Stimulated activated CD4-positive, alpha-beta T cell treated with anti-CD3 and anti-CD28 coated beads, Interleukin-15, amount 100 ng/mL, for 24 hours (primary cell): ENCODE results near the gene CD244.
A peak's percentile ranks its signal among the peaks of the same experiment; 100 is the strongest.
"Not testable (repeated sequence)": the region's sequence is repeated elsewhere in the genome, so short reads cannot be mapped to it uniquely, and the experiment has no call there.

Experiments used
- DNase-seq: peaks from one replicate; pipeline ENCODE4 v3.0.0-alpha.2; 2020

CD244 gene, protein sequence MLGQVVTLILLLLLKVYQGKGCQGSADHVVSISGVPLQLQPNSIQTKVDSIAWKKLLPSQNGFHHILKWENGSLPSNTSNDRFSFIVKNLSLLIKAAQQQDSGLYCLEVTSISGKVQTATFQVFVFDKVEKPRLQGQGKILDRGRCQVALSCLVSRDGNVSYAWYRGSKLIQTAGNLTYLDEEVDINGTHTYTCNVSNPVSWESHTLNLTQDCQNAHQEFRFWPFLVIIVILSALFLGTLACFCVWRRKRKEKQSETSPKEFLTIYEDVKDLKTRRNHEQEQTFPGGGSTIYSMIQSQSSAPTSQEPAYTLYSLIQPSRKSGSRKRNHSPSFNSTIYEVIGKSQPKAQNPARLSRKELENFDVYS

DNA sequence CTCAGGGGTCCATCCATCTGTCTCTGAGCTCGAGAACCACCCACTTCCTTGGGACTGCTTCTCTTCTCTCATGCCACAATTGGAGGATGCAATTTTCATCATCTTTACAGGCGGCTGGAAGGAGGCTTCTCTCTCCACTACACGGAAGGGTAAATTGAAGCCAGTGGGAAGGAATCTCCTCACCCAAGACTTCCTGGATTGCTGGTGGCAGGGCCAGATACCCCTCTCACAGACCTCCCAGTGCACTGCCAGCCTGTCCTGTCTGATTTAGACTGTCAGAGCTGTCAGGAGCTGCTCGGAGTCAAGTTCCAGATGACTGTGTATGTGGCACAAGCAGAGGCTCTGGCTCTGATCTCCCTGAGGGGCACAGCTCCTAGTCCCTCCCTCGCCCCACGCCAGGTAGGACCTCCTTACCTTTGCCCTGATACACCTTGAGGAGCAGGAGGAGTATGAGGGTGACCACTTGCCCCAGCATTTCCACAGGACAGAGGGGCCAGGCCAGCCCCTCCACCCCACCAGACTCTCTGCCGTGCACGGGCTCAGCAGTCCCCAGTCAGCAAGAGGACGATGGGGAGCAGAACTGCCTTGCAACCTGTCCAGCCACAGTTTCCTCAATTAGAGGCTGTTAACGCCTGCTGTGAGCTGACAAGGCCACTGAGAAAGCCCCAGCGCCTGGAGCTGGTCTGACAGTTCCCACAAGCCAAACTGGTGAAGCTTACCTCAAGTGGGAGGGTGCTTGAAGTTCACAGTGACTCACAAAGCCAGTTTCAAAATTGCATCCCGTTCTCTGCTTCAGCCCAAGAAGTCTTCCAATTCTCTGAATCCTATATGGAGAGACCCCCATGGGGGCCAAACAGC is at the start of gene CD244:
Gene CD244, minus strand, starts transcription at position 685 of the 858 bp plus-strand sequence. Its CDS starts 210 bp downstream, at position 475.
- peak; percentile 71 for DNase-seq

DNA sequence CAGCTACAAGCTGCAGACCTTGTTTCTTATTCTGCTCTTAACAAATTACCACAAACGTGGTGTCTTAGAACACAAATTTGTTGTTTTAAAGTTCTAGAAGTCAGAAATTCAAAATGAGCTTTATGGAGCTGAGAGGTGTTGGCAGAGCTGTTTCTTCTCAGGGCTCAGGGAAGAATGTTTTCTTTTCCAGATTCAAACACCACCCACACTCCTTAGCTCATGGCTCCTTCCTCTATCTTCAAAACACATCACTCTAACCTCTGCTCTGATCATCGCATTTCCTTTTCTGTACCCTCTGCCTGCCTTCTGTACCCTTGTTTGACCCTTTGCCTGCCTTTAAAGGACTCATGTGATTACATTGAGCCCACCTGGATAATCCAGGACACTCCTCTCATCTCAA is 49.2 kb upstream of the CD244 start:
- no peak for DNase-seq

- DNase-seq, result no peak
Measured at GRCh38 chr1:160911441-160911840, 48.8 kb upstream of the CD244 start.

GRCh38 chr1:160910170-160910750 is 47.6 kb upstream of the CD244 start:
- no peak for DNase-seq

GRCh38 chr1:160907976-160908375 is 45.3 kb upstream of the CD244 start:
- no peak for DNase-seq

- DNase-seq, result no peak
Measured at GRCh38 chr1:160905617-160905989, 42.9 kb upstream of the CD244 start.

DNA sequence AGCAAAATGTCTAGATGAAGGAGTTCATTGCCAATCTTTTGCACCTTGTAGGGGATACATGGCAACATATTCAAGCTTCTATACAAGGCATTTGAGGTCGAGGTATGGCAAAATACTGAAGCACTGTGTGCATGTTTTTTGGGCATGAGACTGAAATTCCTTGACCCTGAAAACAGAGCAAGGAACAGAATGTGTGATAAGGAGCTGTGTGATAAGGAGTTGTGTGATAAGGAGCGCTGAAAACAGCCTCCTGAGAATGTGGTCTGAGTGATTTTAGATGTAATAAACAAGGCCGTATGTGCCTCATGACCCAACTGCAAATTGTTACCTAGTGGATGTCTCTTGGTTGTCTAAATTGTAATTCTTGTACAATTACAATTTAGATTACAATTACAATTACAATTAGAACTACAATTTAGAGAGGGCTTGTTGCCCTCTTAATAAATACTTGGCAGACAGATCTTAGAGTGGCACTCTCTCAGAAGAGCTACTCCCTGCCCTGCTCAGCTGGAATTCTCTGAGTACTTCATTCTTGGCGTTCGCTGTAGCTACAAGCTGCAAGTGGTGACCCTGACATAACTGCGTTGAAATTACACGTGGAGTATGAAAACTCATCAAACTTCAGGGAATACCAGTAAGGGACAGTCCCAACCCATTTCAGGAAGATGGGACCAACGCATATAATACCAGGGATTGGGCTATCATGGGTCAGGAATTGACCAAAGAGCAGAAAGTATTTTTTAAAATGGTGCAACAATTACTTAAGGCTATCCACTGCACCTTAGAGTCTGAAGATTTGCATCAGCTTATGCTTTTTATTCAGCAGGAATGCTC is 42.3 kb upstream of the CD244 start:
- no peak for DNase-seq

DNA sequence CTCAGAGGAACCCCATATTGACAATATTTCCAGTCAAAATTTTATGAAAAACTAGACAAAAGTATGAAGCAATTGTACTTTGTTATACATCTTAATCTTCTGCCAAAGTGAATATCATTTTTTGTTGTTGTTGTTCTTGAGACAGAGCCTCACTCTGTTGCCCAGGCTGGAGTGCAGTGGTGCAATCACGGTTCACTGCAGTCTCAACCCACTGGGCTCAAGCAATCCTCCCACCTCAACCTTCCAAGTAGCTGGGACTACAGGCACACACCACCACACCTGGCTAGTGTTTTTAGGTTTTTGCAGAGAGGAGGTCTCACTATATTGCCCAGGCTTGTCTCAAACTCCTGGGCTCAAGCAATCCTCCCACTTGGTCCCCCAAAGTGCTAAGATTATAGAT is 39.6 kb upstream of the CD244 start:
- DNase-seq, result not testable (repeated sequence)

DNA sequence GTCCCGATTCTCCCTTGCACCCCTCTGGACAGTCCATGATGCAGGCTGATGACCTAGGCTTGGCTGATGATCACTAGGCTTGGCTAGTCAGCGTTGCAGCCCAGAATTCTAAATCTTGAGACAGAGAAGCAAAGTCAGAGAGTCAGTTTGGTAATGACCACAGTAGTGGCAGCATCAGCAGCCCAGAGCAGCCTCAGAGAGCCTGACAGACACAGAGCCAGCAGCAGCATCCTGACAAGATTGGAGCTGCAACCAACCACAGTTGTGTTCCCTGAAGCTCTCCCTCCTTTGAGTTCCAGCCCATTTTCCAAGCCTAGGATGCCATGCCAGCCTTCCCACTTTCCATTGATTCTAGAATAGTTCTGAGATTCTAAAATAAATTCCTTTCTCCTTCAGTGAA is 39.1 kb upstream of the CD244 start:
- no peak for DNase-seq

- not testable (repeated sequence) for DNase-seq
Measured at GRCh38 chr1:160900683-160901082, 38.0 kb upstream of the CD244 start.

GRCh38 chr1:160894368-160895135 is 31.9 kb upstream of the CD244 start:
- DNase-seq, result not testable (repeated sequence)

DNA sequence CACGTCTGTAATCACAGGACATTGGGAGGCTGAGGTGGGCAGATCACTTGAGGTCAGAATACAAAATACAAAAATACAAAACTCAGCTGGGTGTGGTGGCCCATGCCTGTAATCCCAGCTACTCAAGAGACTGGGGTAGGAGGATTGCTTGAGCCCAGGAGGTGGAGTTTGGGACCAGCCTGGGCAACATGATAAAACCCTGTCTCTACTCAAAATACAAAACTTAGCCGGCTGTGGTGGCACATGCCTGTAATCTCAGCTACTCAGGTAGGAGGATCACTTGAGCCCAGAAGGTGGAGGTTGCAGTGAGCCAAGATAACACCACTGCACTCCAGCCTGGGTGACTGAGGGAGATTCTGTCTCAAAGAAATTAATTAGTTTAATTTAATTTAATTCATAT is 28.8 kb upstream of the CD244 start:
- no peak for DNase-seq

DNA sequence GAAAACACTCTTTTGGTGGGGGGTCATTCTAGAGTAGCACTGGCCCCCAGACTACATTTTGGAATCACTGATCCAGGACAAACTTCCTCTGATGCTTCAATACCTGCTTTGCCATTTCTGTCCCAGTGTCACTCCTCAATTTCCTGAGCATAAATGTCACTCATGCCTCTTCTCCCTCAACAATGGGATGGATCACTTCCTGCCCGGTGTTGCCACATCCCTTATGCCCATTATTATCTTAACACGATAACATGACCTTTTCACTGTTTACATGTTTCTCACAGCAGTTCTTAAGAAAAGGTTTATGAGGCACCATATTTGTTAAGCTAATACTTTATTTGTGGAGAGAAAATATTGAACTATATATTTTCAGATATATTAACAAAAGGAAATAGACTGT is 26.2 kb upstream of the CD244 start:
- DNase-seq, result no peak

DNA sequence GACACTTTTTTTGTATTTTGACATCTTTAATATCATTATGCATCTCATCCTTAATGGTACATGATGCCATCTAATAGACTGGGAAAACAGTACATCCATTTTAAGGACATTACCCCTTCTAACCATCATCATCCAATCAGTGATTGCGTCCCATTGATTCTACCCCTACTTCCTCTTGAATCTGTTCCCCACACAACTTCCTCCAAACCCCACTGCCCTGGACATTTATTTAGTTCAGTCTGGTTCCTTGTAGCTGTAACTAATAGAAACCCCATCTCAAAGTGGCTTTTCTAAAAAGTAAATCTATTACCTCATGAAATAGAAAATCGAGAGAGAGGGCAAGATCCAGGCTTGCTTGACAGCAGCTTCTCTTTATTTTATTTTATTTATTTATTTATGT is 24.4 kb upstream of the CD244 start:
- no peak for DNase-seq

DNA sequence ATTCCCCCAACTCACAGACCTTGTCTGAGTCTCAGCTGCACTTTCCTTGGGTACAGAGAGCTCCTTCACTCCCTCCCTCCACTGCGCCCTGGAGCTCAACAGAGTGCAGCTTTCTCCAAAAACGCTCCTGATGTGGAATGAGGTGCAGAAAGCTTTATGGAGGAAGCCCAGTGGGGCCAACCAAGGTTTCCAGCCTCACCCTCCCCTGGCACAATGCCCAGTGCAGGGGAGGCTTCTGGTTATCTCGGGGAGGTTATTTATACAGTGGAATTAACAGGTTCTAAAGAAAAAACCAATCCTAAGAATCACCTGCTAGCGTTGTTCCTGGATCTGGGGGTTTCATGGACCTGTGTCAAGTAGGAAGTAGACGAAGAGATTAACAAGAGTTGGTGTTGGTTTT is 22.4 kb upstream of the CD244 start, which contains the start of gene ITLN1:
Gene ITLN1, minus strand, starts transcription at position 139 of the 400 bp plus-strand sequence. CDS start 303 bp downstream, outside the sequence.
- no peak for DNase-seq

- DNase-seq, result no peak
Measured at GRCh38 chr1:160884579-160884978, 21.9 kb upstream of the CD244 start.

DNA sequence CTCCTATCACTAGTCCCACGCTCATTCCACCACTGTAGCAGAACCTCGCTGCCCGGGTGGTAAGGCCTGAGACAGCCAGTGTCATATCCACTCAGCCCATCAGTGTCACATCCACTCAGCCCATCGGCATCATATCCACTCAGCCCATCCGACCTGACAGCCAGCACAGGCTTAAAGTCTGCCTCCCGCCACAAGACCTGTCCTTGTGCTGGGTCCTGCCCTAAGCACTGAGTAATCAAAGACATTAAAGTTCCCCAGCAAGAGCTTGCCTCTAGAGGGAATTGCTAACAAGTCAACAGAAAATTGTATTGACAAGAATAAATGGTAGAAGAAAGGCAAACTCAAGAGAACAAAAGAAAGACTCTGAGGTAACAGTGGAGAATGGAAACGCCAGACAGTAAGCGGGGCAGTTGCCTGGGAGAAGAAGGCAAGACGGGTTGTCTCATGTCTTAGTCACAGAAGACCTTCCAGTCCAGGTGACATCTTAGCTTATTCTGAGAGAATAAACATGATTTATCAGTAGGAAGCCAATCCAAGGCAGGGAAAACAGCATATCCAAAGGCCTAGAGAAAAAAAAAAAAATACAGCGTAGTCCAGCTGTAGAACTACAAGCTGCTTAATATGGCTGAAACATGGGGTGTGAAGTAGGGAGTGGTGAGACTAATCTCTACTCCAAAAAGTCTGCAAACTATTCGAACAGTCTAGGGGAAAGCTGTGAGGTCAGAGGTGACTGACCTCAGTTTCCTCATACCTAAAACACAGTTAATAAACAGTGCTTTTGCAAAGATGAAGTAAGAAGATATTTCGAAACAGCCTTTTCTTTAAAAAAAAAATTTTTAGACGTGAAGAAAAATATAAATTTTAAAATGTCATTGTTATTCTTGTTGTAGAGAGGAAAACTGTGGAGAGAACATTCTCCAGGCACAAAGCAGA is 21.2 kb upstream of the CD244 start:
- DNase-seq, result no peak

- DNase-seq, result no peak
Measured at GRCh38 chr1:160882582-160882981, 19.9 kb upstream of the CD244 start.

- not testable (repeated sequence) for DNase-seq
Measured at GRCh38 chr1:160881264-160881663, 18.6 kb upstream of the CD244 start.

DNA sequence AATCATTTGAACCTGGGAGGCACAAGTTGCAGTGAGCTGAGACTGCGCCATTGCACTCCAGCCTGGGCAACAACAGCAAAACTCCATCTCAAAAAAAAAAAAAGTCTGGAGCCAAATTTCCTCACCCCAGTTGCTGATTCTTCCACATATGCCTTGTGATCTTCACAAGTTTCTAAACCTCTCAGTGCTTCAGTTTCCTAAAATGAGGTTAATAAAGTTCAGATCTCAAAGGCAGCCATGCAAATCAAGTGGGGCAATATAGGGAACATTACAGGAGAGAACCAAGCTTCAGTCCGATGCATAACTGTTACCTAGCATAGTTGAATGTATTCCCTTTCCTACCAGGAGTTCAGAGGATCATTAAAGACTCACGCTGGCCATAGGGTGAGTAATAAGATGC is 17.5 kb upstream of the CD244 start:
- DNase-seq, result no peak

DNA sequence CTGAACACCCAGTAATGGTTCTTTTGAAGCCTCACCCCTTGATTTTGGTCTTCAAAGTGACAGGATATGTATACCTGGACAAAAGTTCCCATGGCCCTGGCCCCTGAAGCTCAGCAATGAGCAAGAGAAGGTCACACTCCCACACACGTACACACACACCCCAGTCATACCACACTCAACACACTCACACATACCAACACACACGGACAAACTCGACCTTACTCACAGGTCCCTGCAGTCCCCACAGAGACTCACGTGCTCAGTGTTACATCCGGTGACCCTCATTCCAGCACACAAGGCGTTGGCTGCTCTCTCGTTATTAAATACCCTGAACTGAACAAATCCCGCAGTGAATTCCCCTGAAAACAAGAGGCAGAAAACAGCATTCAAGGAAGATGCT is 16.4 kb upstream of the CD244 start:
- peak; percentile 15 for DNase-seq
